HG02571 (cell line): ENCODE data around the gene UBA1.

Source experiments
- ATAC-seq: cut with Tn5 transposase; IDR thresholded peaks from one replicate; pipeline ENCODE4 v1.9.1; 2021; ENCODE audit warnings: mild to moderate bottlenecking, moderate library complexity; ENCODE audit not compliant: unreplicated experiment

Gene UBA1

GRCh38 chrX:47169726-47170515, 23.7 kb upstream of the UBA1 start:
- no peak for ATAC-seq

GRCh38 chrX:47170861-47171692, 22.6 kb upstream of the UBA1 start:
- ATAC-seq, result no peak

GRCh38 chrX:47171996-47172395, 21.6 kb upstream of the UBA1 start:
- no peak for ATAC-seq

GRCh38 chrX:47172549-47172948, 21.1 kb upstream of the UBA1 start:
- ATAC-seq, result no peak

GRCh38 chrX:47172971-47173792, 20.4 kb upstream of the UBA1 start:
- ATAC-seq, result no peak

- no peak for ATAC-seq
Measured at GRCh38 chrX:47174376-47174775, 19.3 kb upstream of the UBA1 start.

- no peak for ATAC-seq
Measured at GRCh38 chrX:47174846-47175587, 18.6 kb upstream of the UBA1 start.

GRCh38 chrX:47175588-47175980, 18.0 kb upstream of the UBA1 start:
- no peak for ATAC-seq

GRCh38 chrX:47176101-47176740, 17.4 kb upstream of the UBA1 start:
- ATAC-seq, result no peak

GRCh38 chrX:47177079-47177478, 16.6 kb upstream of the UBA1 start:
- ATAC-seq, result no peak

GRCh38 chrX:47178337-47178736, 15.3 kb upstream of the UBA1 start:
- no peak for ATAC-seq

GRCh38 chrX:47179221-47179927, 14.3 kb upstream of the UBA1 start:
- no peak for ATAC-seq

- no peak for ATAC-seq
Measured at GRCh38 chrX:47179928-47180255, 13.7 kb upstream of the UBA1 start.

GRCh38 chrX:47180346-47180745, 13.3 kb upstream of the UBA1 start:
- no peak for ATAC-seq

- ATAC-seq, result no peak
Measured at GRCh38 chrX:47181301-47181700, 12.3 kb upstream of the UBA1 start.

- no peak for ATAC-seq
Measured at GRCh38 chrX:47182106-47182700, 11.4 kb upstream of the UBA1 start.

- no peak for ATAC-seq
Measured at GRCh38 chrX:47184486-47184885, 9.1 kb upstream of the UBA1 start.

- no peak for ATAC-seq
Measured at GRCh38 chrX:47185241-47185640, 8.4 kb upstream of the UBA1 start.

- ATAC-seq, result no peak
Measured at GRCh38 chrX:47186096-47186740, 7.4 kb upstream of the UBA1 start.
